Cardiac fibroblast (primary cell): ENCODE measurements around the gene AP2S1.

Experiments
- DNase-seq, 2 donors: peaks; one replicate each; pipeline versions ENCODE4 v3.0.0 to v3.0.0-alpha.2; 2010; ENCODE audit warnings: low read depth in 2 of 2
- H3K4me3 ChIP-seq, 2 donors: replicated peaks in 1 of 2; 1 replicate in 1 of 2; 2 replicates in 1 of 2; pipeline ENCODE4 v1.5.1; 2011; ENCODE audit warnings: low read depth in 2 of 2, low read length in 2 of 2, mild to moderate bottlenecking in 2 of 2, moderate library complexity in 1 of 2
- CTCF ChIP-seq: IDR thresholded peaks from one replicate; pipeline ENCODE4 v1.5.1; 2011; ENCODE audit warnings: low read depth, mild to moderate bottlenecking, low read length, inconsistent platforms

Gene AP2S1

DNA sequence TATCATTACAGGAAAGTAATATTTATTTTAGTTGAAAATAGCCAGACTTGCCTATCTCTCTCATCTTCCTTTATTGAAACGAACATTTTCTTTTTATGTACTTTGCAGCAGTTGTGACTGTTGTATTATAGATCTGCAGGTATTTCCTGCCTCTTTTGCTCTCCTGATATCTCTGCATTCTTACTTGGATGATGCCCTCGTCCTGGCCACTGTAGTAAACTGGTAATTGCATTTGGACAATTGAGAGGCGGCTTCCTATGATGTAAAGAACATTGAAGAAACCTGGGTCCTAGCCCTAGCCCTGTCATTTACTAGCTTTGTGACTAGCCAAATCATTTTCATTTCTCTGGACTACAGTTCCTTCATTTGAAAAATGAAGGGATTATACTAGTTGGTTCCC is 16.5 kb upstream of the AP2S1 start:
- H3K4me3 ChIP-seq = no peak overlapping the region
- no peak for DNase-seq
- no peak for TF ChIP-seq CTCF

DNA sequence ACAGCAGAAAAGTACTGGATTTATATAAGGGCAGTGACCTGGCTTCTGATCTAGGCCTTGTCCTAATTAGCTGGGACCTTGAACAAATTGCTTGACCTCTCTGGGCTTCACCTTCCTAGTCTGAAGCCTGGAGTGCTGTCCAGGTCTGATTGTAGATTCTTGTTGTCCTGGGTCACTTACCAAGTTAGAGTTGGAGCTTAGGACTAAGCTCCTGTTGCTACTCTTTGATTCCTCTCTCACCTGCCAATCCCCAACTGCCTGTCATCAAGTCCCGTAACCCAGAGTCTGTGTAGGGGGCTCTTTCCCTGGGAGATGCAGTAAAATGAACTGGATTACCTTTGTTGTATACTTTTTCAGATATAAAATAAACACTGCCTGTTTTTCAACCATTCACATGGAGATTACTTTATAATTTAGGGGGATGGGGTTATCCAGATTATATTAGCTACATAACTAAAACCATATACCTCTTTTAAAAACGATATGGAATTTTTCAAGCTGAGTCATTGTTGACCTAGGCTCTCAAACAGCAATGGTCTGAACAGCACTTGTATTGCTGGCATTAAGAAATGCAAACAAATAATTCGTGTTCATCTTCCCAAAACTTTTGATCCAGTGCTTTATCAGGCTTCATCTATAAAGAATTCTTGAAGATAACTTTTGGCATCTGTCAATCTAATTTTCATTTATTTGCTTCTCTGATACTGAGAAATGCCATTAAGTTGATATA is 15.9 kb upstream of the AP2S1 start:
- no peak for TF ChIP-seq CTCF

DNA sequence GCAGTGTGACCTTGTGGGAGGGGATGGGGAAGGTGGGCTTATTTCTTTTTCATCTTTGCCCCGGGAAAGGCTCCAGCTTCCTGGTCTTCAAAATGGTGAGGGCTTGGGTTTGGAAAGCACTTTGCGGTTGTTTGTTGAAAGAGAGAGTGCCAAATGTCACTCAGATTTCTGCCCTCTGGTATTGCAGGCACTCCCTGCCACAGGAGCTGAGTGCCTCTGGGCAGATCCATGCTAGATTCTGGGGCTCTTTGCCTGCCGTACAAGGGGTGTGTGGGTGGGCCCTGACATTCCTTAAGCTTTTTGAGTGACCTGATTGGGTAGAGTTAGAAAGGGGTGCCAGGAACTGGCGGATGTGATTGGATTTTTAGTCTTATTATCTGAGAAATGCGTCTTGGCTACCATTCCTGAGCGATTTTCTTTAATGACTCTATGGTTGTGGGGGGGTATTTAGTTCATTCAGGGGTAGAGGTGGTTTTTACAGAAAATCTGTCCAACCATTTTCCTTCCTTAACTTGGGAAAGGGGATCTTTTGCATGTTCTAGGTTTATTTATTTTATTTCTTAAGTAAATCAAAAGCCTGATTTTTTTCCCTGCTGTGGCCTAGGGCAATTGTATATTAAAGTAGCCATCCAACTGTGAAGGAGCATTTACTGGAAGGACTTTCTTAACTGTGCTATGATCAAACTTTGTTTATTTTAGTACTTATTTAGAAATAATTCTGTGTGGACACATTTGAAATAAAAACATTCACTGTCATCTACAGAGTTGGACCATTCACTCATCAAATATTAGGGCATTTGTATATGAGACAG is 13.4 kb upstream of the AP2S1 start:
- DNase-seq = peak; percentile 43 to 86
- peak overlapping the region; percentile 60 to 83 for H3K4me3 ChIP-seq
- no peak for TF ChIP-seq CTCF

More for the DNA sequence above, 15.9 kb upstream of the AP2S1 start:
- DNase-seq = peak in 1 of 2 donors; percentile 49
- H3K4me3 ChIP-seq = no peak overlapping the region

DNA sequence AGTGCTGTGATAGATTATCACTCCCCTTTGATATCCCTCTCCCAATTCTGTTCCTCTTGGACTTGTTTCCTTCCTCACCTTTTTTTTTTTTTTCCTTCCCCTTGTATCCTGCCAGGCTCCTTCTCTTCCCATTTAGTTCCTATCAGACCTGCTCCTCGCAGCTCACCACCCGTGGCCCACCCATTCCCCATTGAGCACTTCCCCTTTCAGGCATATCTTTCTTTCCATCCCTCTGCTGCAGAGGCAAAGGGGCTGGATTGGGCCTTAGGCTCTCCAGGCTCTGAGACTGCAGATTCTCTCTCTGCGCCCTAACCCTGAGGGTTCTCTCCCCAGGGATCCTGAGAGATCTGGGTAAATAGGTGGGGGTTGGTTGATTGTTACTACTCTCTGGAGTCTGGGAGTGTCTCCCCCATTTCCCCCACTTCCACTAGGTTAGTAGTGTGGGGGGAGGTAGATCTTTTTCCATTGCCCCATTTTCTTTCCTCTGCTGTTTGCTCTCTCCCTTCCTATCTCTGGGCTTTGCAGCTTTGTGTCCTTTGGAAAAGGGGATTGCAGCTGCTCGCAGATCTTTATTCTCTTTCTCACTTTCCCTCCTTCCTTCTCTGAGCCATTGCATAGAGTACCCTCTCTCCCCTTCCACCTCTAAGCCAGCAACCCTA is 12.5 kb upstream of the AP2S1 start:
- H3K4me3 ChIP-seq = peak overlapping the region; percentile 60 to 83
- DNase-seq = no peak
- no peak for TF ChIP-seq CTCF

- peak overlapping the region; percentile 60 to 83 for H3K4me3 ChIP-seq
- DNase-seq = peak in 1 of 2 donors; percentile 31
- no peak for TF ChIP-seq CTCF
Measured at GRCh38 chr19:46862503-46862834, 11.8 kb upstream of the AP2S1 start.

DNA sequence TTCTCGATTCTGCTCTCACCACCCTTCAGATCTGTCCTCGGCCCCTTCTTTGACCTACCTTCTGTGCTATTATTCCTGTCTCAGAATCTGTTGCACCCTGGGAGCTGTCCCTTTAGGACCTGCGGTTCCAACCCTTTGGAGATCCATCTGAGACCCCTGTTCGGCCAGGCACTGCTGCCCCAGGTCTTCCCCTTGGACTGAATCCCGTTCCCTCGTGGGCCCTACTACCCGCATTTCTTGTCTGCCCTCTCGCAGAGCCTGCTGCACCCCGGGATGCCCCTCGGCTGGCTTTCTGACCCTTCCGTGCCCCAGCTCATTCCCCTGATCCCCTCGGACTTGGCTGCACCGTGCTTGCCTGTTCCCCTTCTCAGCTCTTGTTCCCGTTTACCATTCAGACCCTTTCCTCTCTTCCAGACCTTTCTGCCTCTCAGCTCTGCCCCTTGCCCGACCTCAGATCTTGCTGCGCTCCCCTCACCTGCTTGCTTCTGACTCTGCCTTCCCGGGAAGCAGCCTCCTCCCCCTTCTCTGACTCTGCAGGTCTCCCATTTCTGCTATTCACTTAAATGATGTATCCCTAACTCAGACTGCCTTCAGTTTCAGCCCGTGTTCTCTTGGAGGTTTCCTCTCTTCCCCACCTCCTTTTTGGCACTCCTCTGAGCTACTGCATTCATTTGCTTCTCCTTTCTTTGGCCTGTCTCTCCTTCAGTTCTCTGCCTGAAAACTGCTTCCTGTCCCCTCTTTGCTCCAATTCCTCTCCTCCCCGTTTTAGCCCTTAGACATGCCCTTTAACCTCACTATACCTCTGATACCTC is 11.3 kb upstream of the AP2S1 start:
- peak; percentile 28 to 32 for DNase-seq
- H3K4me3 ChIP-seq = peak overlapping the region; percentile 60 to 83
- no peak for TF ChIP-seq CTCF
